ENCODE results near the gene HMGCR.
A peak's percentile ranks its signal among the peaks of the same experiment; 100 is the strongest.

HMGCR gene

DNA sequence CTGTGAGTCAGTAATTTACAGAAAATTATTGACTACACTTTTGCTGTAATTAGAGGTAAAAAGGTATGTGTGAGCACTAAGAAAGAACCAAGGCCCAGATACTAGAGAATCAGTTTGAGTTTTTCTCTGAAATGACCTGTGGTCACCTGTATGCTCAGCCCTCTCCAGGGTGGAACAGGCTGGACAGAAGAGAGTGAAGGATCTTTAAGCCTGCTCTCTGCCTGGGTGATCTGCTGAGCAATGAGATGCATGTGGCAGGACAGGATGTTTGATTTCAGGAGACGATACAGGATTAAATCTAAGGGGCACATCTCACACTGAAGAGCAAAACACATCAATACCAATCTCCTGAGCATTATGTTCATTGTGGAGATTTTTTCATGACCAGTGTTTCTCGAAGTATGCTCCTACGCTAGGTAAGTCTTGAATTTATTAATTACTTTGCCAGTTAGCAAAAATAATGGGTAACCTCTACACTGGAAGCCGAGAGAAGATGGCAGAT, 25.5 kb downstream of the HMGCR start:
- WGBS, 2 experiments (ENCODE audit: insufficient coverage in 2 of 2), result 100% methylated on average over 1 of the region's 4 CpGs; no CpG with 5 or more reads in 1 of the 2 experiments
- Histone ChIP-seq H3K4me1 (ENCODE audit: control insufficient read depth, insufficient read depth, low read length, poor library complexity, severe bottlenecking) (peaks cover 5% of the 10 kb centered on the region), H3K27ac (ENCODE audit: low read depth, low read length, severe bottlenecking) (peak overlapping the region; percentile 41), H3K4me3 (ENCODE audit: extremely low read depth, insufficient read depth, low read length, poor library complexity, severe bottlenecking) (no peak overlapping the region), H3K36me3 (ENCODE audit: control insufficient read depth, insufficient read depth, low read length) (peaks cover 56% of the 10 kb centered on the region), H3K9me3 (ENCODE audit: control insufficient read depth, low read length) (no peaks in the 10 kb centered on the region)

GRCh38 chr5:75363111-75363510, 26.1 kb downstream of the HMGCR start:
- H3K4me1 ChIP-seq (ENCODE audit: control insufficient read depth, insufficient read depth, low read length, poor library complexity, severe bottlenecking), result peaks cover 8% of the 10 kb centered on the region
- H3K36me3 ChIP-seq (ENCODE audit: control insufficient read depth, insufficient read depth, low read length), result peaks cover 50% of the 10 kb centered on the region
- WGBS, 2 experiments (ENCODE audit: insufficient coverage in 2 of 2), result 86 to 91% methylated on average over 4 to 5 of the region's 5 CpGs
- H3K27ac ChIP-seq (ENCODE audit: low read depth, low read length, severe bottlenecking), result peak overlapping the region; percentile 41
- no peaks in the 10 kb centered on the region for H3K9me3 ChIP-seq (ENCODE audit: control insufficient read depth, low read length)
- H3K4me3 ChIP-seq (ENCODE audit: extremely low read depth, insufficient read depth, low read length, poor library complexity, severe bottlenecking), result no peak overlapping the region

DNA sequence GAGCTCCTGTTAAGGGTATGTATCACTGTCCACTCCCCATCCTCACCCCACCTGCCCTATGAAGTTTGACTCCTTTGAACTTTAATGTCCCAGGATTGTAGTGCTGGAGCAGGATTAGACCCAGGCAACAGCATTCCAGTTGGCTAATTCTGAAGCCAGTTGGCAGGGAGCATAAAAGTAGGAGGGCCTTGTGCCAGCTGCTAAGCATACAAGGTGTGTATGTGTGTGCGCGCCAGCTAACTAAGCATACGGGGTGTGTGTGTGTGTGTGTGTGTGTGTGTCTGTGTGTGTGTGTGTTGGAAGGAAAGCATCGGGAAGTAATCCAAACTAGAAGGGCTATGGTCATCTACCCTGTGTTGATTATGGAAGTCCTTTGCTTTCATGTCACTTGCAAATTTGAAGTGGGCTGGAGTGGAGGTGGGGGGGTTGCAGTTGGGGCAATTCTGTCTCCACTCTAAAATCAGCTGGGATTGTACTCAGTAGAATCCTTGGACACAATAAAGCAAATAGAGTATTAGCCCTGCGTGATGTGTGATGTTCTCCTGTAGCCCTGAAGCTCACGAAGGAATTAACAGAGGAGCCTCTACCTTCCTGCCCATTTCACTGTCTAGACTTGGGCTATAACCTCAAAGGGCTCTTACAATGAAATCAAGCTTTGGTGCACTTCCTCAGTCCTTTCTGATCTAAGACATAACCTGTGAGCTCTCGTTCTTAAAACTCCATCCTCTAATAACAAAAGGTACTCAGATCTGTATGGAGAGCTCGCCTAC, 26.9 kb downstream of the HMGCR start:
- WGBS, 2 experiments (ENCODE audit: insufficient coverage in 2 of 2), result 77 to 92% methylated on average over 7 of the region's 8 CpGs
- no peaks in the 10 kb centered on the region for H3K9me3 ChIP-seq (ENCODE audit: control insufficient read depth, low read length)
- peaks cover 42% of the 10 kb centered on the region for H3K36me3 ChIP-seq (ENCODE audit: control insufficient read depth, insufficient read depth, low read length)

GRCh38 chr5:75364571-75365280, 27.7 kb downstream of the HMGCR start:
- Histone ChIP-seq H3K4me3 (ENCODE audit: extremely low read depth, insufficient read depth, low read length, poor library complexity, severe bottlenecking) (no peak overlapping the region), H3K4me1 (ENCODE audit: control insufficient read depth, insufficient read depth, low read length, poor library complexity, severe bottlenecking) (peaks cover 11% of the 10 kb centered on the region), H3K9me3 (ENCODE audit: control insufficient read depth, low read length) (no peaks in the 10 kb centered on the region), H3K27ac (ENCODE audit: low read depth, low read length, severe bottlenecking) (no peak overlapping the region), H3K36me3 (ENCODE audit: control insufficient read depth, insufficient read depth, low read length) (peaks cover 34% of the 10 kb centered on the region)
- 89 to 91% methylated on average over 4 of the region's 7 CpGs for WGBS, 2 experiments (ENCODE audit: insufficient coverage in 2 of 2)

More for the DNA sequence above, 26.9 kb downstream of the HMGCR start:
- H3K4me3 ChIP-seq (ENCODE audit: extremely low read depth, insufficient read depth, low read length, poor library complexity, severe bottlenecking), result no peak overlapping the region
- H3K4me1 ChIP-seq (ENCODE audit: control insufficient read depth, insufficient read depth, low read length, poor library complexity, severe bottlenecking), result peaks cover 11% of the 10 kb centered on the region
- peak overlapping the region; percentile 43 for H3K27ac ChIP-seq (ENCODE audit: low read depth, low read length, severe bottlenecking)

DNA sequence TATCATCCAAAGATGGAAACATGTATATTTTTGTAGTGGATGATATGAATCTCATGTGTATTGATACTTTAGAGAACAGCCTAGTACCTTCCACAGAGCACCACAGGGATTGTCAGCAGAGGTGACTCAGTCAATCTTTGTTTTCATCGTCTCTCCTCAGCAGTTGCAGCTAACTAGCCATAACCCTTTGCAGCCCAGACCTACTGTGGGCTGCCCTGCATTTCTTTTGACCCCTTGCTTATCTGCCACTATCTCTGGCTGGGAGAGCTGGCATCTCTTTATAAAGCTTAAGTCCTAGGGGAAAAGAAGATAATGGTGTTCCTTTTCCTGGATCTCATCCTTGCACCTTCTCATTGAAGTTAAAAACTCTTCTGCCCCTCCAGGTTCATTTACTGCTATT, 28.7 kb downstream of the HMGCR start:
- WGBS, 2 experiments (ENCODE audit: insufficient coverage in 2 of 2), result 17 to 25% methylated on average over 1 of the region's 1 CpG
- no peak overlapping the region for H3K4me3 ChIP-seq (ENCODE audit: extremely low read depth, insufficient read depth, low read length, poor library complexity, severe bottlenecking)
- peaks cover 24% of the 10 kb centered on the region for H3K36me3 ChIP-seq (ENCODE audit: control insufficient read depth, insufficient read depth, low read length)
- H3K9me3 ChIP-seq (ENCODE audit: control insufficient read depth, low read length), result no peaks in the 10 kb centered on the region
- peak overlapping the region; percentile 55 for H3K27ac ChIP-seq (ENCODE audit: low read depth, low read length, severe bottlenecking)
- H3K4me1 ChIP-seq (ENCODE audit: control insufficient read depth, insufficient read depth, low read length, poor library complexity, severe bottlenecking), result peaks cover 11% of the 10 kb centered on the region

DNA sequence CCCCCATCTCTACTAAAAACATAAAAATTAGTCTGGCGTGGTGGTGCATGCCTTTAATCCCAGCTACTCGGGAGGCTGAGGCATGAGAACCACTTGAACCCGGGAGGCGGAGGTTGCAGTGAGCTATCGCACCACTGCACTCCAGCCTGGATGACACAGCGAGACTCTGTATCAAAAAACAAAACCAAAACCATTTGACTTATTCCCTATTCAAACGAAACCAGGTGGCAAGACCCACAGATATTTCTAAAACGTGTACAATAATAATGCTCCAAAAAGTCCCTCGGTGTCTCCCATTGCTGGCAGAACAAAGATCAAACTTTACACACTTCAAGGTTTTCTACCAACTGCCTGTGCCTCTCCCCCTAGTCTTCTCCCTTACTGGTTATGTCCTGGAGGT, 29.8 kb downstream of the HMGCR start:
- Histone ChIP-seq H3K4me3 (ENCODE audit: extremely low read depth, insufficient read depth, low read length, poor library complexity, severe bottlenecking) (no peak overlapping the region), H3K27ac (ENCODE audit: low read depth, low read length, severe bottlenecking) (no peak overlapping the region), H3K36me3 (ENCODE audit: control insufficient read depth, insufficient read depth, low read length) (peaks cover 13% of the 10 kb centered on the region), H3K9me3 (ENCODE audit: control insufficient read depth, low read length) (no peaks in the 10 kb centered on the region), H3K4me1 (ENCODE audit: control insufficient read depth, insufficient read depth, low read length, poor library complexity, severe bottlenecking) (peaks cover 11% of the 10 kb centered on the region)
- WGBS, 2 experiments (ENCODE audit: insufficient coverage in 2 of 2), result 90 to 93% methylated on average over 9 of the region's 9 CpGs

GRCh38 chr5:75367401-75367800, 30.4 kb downstream of the HMGCR start:
- H3K27ac ChIP-seq (ENCODE audit: low read depth, low read length, severe bottlenecking), result no peak overlapping the region
- peaks cover 11% of the 10 kb centered on the region for H3K4me1 ChIP-seq (ENCODE audit: control insufficient read depth, insufficient read depth, low read length, poor library complexity, severe bottlenecking)
- H3K4me3 ChIP-seq (ENCODE audit: extremely low read depth, insufficient read depth, low read length, poor library complexity, severe bottlenecking), result no peak overlapping the region
- peaks cover 9% of the 10 kb centered on the region for H3K36me3 ChIP-seq (ENCODE audit: control insufficient read depth, insufficient read depth, low read length)
- H3K9me3 ChIP-seq (ENCODE audit: control insufficient read depth, low read length), result no peaks in the 10 kb centered on the region

GRCh38 chr5:75368391-75368790, 31.4 kb downstream of the HMGCR start:
- H3K9me3 ChIP-seq (ENCODE audit: control insufficient read depth, low read length), result no peaks in the 10 kb centered on the region
- no peak overlapping the region for H3K4me3 ChIP-seq (ENCODE audit: extremely low read depth, insufficient read depth, low read length, poor library complexity, severe bottlenecking)
- peak overlapping the region; percentile 44 for H3K27ac ChIP-seq (ENCODE audit: low read depth, low read length, severe bottlenecking)
- no peaks in the 10 kb centered on the region for H3K36me3 ChIP-seq (ENCODE audit: control insufficient read depth, insufficient read depth, low read length)
- 81 to 100% methylated on average over 2 to 3 of the region's 4 CpGs for WGBS, 2 experiments (ENCODE audit: insufficient coverage in 2 of 2)
- peaks cover 11% of the 10 kb centered on the region for H3K4me1 ChIP-seq (ENCODE audit: control insufficient read depth, insufficient read depth, low read length, poor library complexity, severe bottlenecking)

DNA sequence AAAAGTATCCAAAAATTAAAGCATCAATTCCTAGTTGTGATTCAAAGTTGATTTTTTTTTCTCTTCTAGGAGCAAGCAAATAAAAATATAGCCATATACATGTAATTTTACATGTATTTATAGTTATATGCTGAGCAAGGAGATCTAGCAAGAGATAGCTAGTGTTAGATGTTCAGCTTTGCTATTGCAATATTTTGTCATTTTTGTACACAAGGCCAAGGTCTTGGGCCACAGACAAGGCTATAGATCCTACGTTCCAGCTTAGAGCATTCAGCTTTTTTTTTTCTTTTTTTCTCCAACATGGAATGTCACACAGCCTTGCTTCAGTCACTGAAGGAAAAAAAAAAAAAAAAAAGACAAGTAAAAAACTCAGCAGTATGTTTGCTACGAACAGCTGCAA, 36.8 kb downstream of the HMGCR start:
- H3K4me1 ChIP-seq (ENCODE audit: control insufficient read depth, insufficient read depth, low read length, poor library complexity, severe bottlenecking), result no peaks in the 10 kb centered on the region
- H3K36me3 ChIP-seq (ENCODE audit: control insufficient read depth, insufficient read depth, low read length), result peaks cover 6% of the 10 kb centered on the region
- H3K4me3 ChIP-seq (ENCODE audit: extremely low read depth, insufficient read depth, low read length, poor library complexity, severe bottlenecking), result no peak overlapping the region
- H3K9me3 ChIP-seq (ENCODE audit: control insufficient read depth, low read length), result no peaks in the 10 kb centered on the region
- WGBS, 2 experiments (ENCODE audit: insufficient coverage in 2 of 2), result no CpG with 5 or more reads among the region's 2 CpGs
- H3K27ac ChIP-seq (ENCODE audit: low read depth, low read length, severe bottlenecking), result no peak overlapping the region

DNA sequence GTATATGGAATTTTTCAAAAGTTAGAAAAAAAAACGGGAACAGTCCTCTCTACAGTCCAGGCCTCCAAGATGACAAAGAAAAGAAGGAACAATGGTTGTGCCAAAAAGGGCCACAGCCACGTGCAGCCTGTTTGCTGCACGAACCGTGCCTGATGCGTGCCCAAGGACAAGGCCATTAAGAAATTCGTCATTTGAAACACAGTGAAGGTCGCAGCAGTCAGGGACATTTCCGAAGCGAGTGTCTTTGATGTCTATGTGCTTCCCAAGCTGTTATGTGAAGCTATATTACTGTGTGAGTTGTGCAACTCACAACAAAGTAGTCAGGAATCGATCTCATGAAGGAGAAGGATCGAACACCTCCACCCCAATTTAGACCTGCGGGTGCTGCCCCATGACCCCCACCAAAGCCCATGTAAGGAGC, 37.4 kb downstream of the HMGCR start:
- Histone ChIP-seq H3K36me3 (ENCODE audit: control insufficient read depth, insufficient read depth, low read length) (peaks cover 12% of the 10 kb centered on the region), H3K9me3 (ENCODE audit: control insufficient read depth, low read length) (no peaks in the 10 kb centered on the region), H3K27ac (ENCODE audit: low read depth, low read length, severe bottlenecking) (no peak overlapping the region), H3K4me1 (ENCODE audit: control insufficient read depth, insufficient read depth, low read length, poor library complexity, severe bottlenecking) (no peaks in the 10 kb centered on the region), H3K4me3 (ENCODE audit: extremely low read depth, insufficient read depth, low read length, poor library complexity, severe bottlenecking) (no peak overlapping the region)
- WGBS, 2 experiments (ENCODE audit: insufficient coverage in 2 of 2), result 91 to 92% methylated on average over 9 to 11 of the region's 12 CpGs

DNA sequence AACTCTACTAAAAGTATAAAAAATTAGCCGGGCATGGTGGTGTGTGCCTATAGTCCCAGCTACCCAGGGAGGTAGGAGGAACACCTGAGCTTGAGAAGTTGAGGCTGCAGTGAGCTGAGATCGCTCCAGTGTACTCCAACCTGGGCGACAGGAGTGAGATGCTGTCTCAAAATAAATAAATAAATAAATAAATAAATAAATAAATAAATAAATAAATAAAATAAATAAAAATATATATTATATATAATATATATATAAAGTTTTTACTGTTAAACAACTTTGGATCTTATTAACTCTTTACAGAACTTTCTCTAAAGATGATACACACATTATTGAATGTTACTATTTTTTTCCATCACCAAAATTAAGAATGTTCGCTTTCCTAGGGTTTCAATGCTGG, 38.4 kb downstream of the HMGCR start:
- Histone ChIP-seq H3K4me3 (ENCODE audit: extremely low read depth, insufficient read depth, low read length, poor library complexity, severe bottlenecking) (no peak overlapping the region), H3K27ac (ENCODE audit: low read depth, low read length, severe bottlenecking) (no peak overlapping the region), H3K36me3 (ENCODE audit: control insufficient read depth, insufficient read depth, low read length) (peaks cover 17% of the 10 kb centered on the region), H3K9me3 (ENCODE audit: control insufficient read depth, low read length) (no peaks in the 10 kb centered on the region), H3K4me1 (ENCODE audit: control insufficient read depth, insufficient read depth, low read length, poor library complexity, severe bottlenecking) (no peaks in the 10 kb centered on the region)
- no CpG with 5 or more reads among the region's 4 CpGs for WGBS, 2 experiments (ENCODE audit: insufficient coverage in 2 of 2)
